ENCODE measurements around the gene C11orf86.
"Not testable (repeated sequence)": the region's sequence is repeated elsewhere in the genome, so short reads cannot be mapped to it uniquely, and the experiment has no call there.

The C11orf86 gene

DNA sequence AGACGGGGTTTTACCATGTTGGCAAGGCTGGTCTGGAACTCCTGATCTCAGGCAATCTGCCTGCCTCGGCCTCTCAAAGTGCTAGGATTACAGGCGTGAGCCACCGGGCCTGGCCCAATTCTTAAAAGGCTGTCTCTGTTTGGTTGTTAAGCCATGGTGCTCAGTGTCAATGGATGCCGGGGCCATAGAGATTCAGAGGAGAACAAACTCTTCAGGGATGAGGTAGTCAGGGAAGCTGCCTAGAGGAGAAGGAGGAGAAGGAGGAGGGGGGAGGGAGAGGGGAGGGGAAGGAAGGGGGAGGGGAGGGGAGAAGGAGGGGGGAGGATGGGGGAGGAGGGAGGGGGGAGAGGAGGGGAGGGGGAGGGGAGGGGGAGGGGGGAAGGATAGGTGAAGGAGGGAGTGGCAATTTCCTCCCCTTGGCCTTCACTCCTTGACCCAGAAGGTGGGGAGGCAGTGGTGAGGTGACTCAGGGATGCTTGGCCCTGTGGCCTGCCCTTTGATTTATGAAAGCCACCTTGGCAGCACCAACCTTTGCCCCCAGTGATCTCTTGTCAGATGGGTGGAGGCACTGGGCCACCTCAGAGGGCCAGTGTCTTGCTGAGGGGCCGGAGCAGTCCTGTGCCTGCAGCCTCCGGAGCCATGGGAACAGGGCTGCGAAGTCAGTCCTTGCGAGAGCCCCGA is at the start of gene C11orf86:
TSS of gene C11orf86 (plus strand) at position 581 of the 681 bp plus-strand sequence. CDS start at position 640, 59 bp downstream.
- DNase-seq (ENCODE audit: low read depth, low spot score), result no peak

- DNase-seq (ENCODE audit: low read depth, low spot score), result no peak
Measured at GRCh38 chr11:66929753-66930152, 45.4 kb upstream of the C11orf86 start.

DNA sequence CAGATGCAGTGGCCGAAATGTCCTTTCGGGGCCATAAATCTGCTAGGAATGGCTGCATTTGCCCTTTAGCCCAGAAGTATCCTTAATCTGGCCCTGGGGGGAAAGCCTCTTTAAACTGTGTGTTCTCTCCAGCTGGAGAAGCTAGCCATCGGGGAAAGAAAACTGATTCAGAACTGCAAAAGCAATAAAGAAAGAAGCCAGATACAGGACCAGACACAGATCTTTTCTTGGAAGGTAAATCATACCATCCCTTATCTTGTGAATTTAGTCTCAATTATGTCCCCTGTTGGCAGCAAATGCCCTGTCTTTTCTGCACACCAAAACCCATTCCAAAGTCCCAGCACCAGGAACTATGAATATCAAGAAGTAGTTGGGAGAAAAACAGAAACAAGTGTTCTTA is 42.6 kb upstream of the C11orf86 start:
- DNase-seq (ENCODE audit: low read depth, low spot score), result no peak

DNA sequence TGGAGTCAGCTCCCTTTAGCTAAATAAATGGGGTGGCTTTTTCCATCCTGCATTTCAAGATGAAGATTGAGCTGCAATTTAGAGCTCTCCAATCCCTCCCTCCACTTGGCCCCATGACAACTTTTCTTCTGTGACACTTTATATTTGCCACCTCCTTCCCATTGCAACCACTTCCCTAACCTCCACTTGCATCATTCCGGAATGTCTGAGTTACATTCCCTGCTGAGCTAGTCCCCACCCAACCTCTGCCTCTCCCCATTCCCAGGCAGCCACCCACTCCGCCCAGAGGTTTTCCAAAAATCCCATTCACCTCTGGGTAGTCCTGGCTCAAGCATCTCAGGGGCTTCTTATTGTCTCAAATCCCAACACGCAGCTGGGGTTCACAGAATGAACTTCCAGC is 41.6 kb upstream of the C11orf86 start:
- no peak for DNase-seq (ENCODE audit: low read depth, low spot score)

DNA sequence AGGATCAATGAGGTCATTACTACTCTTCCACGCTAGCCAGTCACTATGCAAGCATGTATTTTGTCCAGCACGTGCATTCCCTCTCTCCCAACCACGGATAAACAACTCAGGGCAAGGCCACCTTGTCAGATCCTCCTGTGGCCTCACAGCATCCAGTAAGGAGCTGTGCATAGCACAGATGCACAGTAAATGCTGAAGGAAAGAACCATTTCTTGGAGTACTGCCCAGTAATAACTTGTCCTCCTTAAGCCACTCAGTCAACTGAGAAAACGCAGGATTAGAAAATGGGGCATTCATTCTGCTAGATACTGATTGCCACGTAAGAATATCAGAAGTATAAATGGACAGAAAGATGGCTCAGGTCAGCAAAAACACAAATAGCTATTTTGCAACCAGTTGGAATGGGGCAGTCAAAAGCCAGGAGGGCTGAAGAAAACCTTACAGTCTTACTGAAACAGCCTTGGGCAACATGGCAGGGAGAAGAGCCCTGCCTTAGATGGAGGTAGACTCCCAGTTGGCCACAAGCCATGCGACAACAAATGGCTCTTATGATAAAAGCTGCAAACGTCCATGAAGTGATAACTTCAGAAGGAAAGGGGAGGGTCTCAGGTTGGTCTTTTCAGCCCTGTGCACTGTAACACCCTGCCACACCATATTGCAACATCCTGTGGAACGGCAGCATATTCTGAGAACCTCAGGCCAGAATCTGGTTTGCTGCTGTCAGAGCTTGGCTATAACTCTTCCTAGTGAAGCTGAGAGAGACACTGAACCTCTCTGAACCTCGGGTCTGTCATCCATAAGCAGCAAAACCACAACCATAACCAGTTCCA is 39.9 kb upstream of the C11orf86 start:
- DNase-seq (ENCODE audit: low read depth, low spot score), result no peak

DNA sequence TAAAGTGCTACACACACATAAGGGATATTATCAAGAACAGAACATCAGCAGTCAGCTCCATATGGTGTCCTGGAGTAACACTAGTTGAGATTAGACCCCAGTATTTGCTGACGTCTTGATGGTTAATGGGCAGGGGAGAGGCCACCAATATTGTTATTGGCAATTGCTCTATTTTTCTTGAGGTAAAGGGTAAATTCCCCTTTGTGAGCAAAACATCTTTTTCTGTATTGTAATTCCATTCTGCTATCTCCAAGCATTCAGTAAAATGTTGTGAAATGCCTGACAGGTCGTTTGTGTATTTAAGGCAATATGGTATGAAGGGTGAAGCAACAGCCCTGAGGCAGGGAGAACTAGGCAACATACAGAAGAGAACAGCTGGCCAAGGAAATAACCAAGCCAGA is 38.8 kb upstream of the C11orf86 start:
- DNase-seq (ENCODE audit: low read depth, low spot score), result no peak

DNA sequence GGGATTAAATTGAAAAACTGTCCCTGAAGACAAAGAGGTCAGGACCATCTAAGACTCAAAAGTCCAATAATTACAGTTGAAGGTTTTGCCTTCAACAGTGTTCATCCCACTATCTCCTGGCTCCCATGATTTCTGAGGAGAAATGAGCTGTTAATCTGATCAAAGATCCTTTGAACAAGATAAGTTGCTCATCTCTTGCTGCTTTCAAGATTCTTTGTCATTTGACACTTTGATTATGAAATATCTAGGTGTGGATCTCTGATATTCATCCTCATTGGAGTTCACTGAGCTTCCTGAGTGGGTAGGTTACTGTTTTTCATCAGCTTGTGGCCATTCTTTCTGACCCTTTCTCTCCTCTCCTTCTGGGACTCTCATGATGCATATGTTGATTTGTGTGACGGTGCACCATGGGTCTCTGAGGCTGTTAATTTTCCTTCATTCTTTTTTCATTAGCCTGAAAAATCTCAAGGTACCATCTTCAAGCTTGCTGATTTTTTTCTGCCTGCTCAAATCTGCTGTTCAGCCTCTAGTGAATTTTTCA is 37.8 kb upstream of the C11orf86 start:
- DNase-seq (ENCODE audit: low read depth, low spot score), result no peak

- DNase-seq (ENCODE audit: low read depth, low spot score), result no peak
Measured at GRCh38 chr11:66938582-66939135, 36.4 kb upstream of the C11orf86 start.

DNA sequence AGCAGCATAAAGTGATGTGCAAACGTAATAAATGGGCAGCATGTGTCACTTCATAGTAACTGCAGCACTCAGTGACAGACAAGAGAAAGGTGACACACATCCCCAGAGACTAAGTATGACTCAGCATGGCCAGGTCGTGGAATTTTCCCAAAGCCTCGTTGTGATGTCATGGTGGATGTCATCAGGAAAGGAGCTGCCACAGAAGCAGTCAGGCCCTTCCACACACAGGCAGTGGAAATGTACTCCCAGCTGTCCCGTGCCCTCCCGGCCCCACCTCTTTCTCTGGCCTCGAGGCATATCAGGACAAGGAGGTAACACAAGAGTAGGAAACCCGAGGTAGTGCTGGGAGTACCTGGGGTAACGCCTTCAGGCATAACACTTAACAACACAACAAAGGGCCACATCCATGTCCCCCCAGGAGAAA is 25.0 kb upstream of the C11orf86 start:
- no peak for DNase-seq (ENCODE audit: low read depth, low spot score)

GRCh38 chr11:66951135-66951534 is 24.0 kb upstream of the C11orf86 start:
- DNase-seq (ENCODE audit: low read depth, low spot score), result no peak

- peak; percentile 86 for DNase-seq (ENCODE audit: low read depth, low spot score)
Measured at GRCh38 chr11:66951927-66952337, 23.2 kb upstream of the C11orf86 start.

GRCh38 chr11:66953081-66953833 is 21.8 kb upstream of the C11orf86 start:
- DNase-seq (ENCODE audit: low read depth, low spot score), result no peak

DNA sequence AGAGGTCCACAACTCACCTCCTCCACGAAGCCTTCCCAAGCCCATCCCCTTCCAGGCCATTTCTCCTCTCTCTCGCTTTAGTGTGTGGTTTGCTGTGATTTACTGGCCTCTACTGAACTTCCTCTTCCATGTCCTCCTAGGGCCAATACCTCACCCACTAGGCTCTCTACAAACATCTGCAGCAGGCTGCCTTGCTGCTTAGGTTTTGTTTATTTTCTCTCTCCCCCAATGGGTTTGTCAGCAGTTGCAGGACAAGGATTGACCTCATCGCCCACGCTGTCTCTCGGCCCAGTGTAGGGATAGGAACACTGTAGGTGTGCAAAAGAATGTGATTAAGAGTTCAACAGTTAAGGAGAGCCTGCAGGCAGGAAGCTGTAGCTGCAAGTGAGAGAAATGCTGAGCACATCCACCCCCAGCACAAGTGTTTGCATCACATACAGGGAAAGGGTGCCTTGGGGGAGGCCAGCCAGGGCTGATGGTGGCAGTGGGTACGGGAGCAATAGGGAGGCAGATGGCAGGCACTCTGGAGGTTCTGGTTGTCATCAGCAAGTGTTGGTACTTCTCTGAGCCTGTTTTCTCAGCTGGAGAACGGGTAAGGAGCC is 18.3 kb upstream of the C11orf86 start:
- DNase-seq (ENCODE audit: low read depth, low spot score), result peak; percentile 85

GRCh38 chr11:66957971-66958231 is 17.2 kb upstream of the C11orf86 start:
- DNase-seq (ENCODE audit: low read depth, low spot score), result no peak

GRCh38 chr11:66958232-66958955 is 16.7 kb upstream of the C11orf86 start, which contains the start of gene PC:
PC (minus strand) TSS chr11:66958383; CDS start chr11:66872159, 86,224 bp downstream.
- DNase-seq (ENCODE audit: low read depth, low spot score), result peak; percentile 100

DNA sequence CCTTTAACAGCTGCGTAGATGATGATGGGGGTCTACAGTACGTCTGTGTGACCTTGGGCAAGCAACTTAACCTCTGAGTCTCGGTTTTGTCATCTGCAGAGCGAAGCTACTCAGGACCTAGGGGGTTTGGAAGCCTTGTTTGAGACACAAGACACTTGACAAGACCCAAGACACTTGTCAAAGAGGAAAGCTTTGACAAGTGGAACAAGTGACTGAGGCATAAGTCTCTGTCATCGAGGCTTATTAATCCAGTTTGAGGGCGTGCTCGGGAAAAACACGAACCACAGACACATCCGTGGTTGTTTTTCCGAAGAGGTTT is 16.2 kb upstream of the C11orf86 start:
- DNase-seq (ENCODE audit: low read depth, low spot score), result no peak

DNA sequence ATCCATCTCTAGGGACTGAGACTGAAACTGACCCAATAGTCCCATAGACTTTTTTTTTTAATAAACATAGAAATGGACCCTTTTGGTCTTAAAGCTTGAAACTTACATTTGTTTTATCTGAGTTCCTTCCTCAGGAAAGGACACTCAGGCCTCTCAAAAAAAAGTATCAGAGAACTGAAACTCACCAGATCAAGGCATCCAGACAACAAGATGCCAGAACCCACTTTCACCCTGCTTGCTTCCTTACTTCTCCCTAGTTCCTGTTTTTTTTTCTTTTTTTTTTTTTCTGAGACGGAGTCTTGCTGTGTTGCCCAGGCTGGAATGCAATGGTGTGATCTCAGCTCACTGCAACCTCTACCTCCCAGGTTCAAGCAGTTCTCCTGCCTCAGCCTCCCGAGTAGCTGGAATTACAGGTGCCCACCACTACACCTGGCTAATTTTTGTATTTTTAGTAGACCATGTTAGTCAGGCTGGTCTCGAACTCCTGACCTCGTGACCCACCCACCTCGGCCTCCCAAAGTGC is 13.4 kb upstream of the C11orf86 start:
- DNase-seq (ENCODE audit: low read depth, low spot score), result not testable (repeated sequence)

- no peak for DNase-seq (ENCODE audit: low read depth, low spot score)
Measured at GRCh38 chr11:66962247-66962646, 12.9 kb upstream of the C11orf86 start.

DNA sequence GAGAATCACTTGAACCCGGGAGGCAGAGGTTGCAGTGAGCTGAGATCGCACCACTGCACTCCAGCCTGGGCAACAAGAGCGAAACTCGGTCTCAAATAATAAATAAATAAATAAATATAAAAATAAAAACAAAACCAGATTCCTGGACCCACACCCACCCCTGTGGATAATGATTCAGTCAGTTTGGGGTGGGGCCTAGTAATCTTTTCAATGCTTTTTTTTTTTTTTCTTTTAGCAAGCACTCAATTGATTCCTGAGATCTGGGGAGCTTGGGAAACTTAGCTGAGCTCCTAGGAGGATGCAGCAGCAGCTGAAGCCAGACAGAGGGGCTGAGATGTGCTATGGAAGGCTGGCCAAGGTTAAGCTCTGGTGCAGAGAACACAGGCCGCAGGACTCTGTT is 12.3 kb upstream of the C11orf86 start:
- no peak for DNase-seq (ENCODE audit: low read depth, low spot score)

DNA sequence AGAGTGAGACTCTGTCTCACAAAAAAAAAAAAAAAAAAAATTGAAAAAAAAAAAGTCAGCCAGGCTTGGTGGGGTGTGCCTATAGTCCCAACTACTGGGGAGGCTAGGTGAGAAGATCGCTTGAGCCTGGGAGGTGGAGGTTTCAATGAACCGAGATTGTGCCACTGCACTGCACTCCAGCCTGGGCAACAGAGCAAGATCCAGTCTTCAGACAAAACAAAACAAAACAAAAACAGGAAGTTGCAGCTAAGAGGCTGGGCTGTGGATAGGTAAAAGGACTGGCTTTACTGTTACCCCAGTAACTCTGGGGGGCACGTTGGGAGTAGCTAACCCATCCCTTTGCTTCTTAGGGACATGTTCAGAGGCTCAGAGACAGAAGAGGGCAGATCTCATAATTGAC is 10.6 kb upstream of the C11orf86 start:
- DNase-seq (ENCODE audit: low read depth, low spot score), result no peak

DNA sequence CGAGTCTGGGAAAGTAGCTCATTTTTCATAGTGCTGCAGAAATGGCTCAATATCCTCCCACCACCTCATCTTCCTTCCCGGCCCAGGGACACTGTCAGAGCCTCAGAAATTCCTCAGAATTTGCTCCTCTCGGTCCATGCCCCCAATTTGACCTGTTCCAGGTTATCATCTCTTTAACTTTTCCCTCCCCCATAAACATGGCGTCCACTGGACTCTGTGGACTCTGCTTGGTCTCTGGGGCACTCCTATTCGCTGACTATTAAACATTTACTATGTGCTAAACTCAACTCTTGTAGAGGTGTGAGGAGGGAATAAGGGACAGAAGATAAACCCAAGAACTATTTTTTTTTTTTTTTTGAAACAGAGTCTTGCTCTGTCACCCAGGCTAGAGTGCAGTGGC is 8.8 kb upstream of the C11orf86 start:
- DNase-seq (ENCODE audit: low read depth, low spot score), result no peak
